Testis (tissue), 2 donors: ENCODE data around the gene OR2B6.

Experiments used
- POLR2A ChIP-seq: fragments of 450-650 bp; IDR thresholded peaks from one replicate; pipeline ENCODE4 v1.6.1; 2017; ENCODE audit warnings: antibody characterized with exemption, mild to moderate bottlenecking, moderate library complexity
- TF ChIP-seq, protein P1 (sequence below), 3 experiments: fragments of 450-650 bp in 2 of 3; fragments of 200-600 bp in 1 of 3; sonication (generic) in 1 of 3; IDR thresholded peaks; one replicate each; pipeline ENCODE4 v1.5.1; 2016 to 2019; ENCODE audit warnings: antibody characterized with exemption in 3 of 3, mild to moderate bottlenecking in 2 of 3, moderate library complexity in 1 of 3

GRCh38 chr6:27908017-27908416 lies 49.0 kb upstream of the OR2B6 start:
- TF ChIP-seq, protein P1, sequence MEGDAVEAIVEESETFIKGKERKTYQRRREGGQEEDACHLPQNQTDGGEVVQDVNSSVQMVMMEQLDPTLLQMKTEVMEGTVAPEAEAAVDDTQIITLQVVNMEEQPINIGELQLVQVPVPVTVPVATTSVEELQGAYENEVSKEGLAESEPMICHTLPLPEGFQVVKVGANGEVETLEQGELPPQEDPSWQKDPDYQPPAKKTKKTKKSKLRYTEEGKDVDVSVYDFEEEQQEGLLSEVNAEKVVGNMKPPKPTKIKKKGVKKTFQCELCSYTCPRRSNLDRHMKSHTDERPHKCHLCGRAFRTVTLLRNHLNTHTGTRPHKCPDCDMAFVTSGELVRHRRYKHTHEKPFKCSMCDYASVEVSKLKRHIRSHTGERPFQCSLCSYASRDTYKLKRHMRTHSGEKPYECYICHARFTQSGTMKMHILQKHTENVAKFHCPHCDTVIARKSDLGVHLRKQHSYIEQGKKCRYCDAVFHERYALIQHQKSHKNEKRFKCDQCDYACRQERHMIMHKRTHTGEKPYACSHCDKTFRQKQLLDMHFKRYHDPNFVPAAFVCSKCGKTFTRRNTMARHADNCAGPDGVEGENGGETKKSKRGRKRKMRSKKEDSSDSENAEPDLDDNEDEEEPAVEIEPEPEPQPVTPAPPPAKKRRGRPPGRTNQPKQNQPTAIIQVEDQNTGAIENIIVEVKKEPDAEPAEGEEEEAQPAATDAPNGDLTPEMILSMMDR (IDR thresholded peaks at IDR 0.05): no peak
- no peak for TF ChIP-seq POLR2A
